ENCODE measurements around the gene KRT40.

DNA sequence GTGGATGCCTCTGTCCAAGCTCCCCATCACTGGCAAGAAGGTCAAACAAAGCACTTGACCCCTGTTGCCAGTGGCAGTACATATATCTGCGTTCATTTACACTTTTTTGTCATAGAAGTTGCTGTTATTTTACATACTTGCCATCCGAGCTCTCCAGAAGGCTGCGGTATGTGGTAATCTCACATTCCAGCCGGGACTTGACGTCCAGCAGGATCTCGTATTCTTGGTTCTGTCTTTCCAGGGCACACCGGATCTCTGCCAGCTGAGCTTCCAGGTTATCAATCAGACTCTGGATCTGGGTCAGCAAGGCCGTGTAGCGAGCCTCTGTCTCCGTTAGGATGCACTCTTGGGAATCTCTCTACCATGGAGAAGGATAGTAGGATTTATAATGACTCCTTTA lies 24.0 kb downstream of the KRT40 start:
- TF ChIP-seq POLR2AphosphoS5 (IDR thresholded peaks at IDR 0.05; ENCODE audit: insufficient read depth in 1 of 2, low read depth in 1 of 2): no peak
- TF ChIP-seq, protein P1, sequence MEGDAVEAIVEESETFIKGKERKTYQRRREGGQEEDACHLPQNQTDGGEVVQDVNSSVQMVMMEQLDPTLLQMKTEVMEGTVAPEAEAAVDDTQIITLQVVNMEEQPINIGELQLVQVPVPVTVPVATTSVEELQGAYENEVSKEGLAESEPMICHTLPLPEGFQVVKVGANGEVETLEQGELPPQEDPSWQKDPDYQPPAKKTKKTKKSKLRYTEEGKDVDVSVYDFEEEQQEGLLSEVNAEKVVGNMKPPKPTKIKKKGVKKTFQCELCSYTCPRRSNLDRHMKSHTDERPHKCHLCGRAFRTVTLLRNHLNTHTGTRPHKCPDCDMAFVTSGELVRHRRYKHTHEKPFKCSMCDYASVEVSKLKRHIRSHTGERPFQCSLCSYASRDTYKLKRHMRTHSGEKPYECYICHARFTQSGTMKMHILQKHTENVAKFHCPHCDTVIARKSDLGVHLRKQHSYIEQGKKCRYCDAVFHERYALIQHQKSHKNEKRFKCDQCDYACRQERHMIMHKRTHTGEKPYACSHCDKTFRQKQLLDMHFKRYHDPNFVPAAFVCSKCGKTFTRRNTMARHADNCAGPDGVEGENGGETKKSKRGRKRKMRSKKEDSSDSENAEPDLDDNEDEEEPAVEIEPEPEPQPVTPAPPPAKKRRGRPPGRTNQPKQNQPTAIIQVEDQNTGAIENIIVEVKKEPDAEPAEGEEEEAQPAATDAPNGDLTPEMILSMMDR (IDR thresholded peaks at IDR 0.05): no peak
